ENCODE results near the gene CAMK4.

- no peak for TF ChIP-seq CTCF (IDR thresholded peaks at IDR 0.05)
- TF ChIP-seq POLR2A (IDR thresholded peaks at IDR 0.05) = no peak
Observed at GRCh38 chr5:111532886-111533582, 308.9 kb downstream of the CAMK4 start.

All from thyroid gland (tissue), 4 donors.